Thyroid gland (tissue), 4 donors: ENCODE measurements around the gene FGF21. TPM values are rescaled to one million over a fixed set of nuclear protein-coding genes. Genes with fewer than 3 reads are reported as not detected.

Experiments used
- DNase-seq, 2 donors: peaks; one replicate each; pipeline ENCODE4 v3.0.0-alpha.2; 2019
- H3K27ac ChIP-seq, 3 donors: fragments of 200-600 bp; sonication (generic); 1 replicate in 2 of 3; 2 replicates in 1 of 3; pipeline ENCODE4 v1.5.1; 2016 to 2019; ENCODE audit warnings: mild to moderate bottlenecking in 1 of 3, moderate library complexity in 1 of 3
- H3K27me3 ChIP-seq: fragments of 200-600 bp; sonication (generic); one replicate; pipeline ENCODE4 v1.5.1; 2019
- H3K36me3 ChIP-seq, 2 donors: fragments of 200-600 bp; sonication (generic); one replicate each; pipeline ENCODE4 v1.5.1; 2016 to 2019
- H3K4me1 ChIP-seq, 2 donors: fragments of 200-600 bp; sonication (generic); one replicate each; pipeline ENCODE4 v1.5.1; 2017 to 2019
- H3K4me3 ChIP-seq, 3 donors: fragments of 200-600 bp; sonication (generic); replicated peaks in 1 of 3; 1 replicate in 2 of 3; 2 replicates in 1 of 3; pipeline ENCODE4 v1.5.1; 2016; ENCODE audit warnings: mild to moderate bottlenecking in 1 of 3
- H3K9me3 ChIP-seq: fragments of 200-600 bp; sonication (generic); one replicate; pipeline ENCODE4 v1.5.1; 2017
- POLR2A ChIP-seq, 2 donors: fragments of 450-650 bp; IDR thresholded peaks; one replicate each; pipeline ENCODE4 v1.6.1; 2017; ENCODE audit warnings: antibody characterized with exemption in 2 of 2, mild to moderate bottlenecking in 2 of 2, moderate library complexity in 1 of 2
- WGBS, 2 donors: methylation state at CpG; one replicate each; pipeline ENCODE4 v1.1.5; 2017; 5-methylcytosine and 5-hydroxymethylcytosine counted together
- intact Hi-C: fragments of 100-400 bp; cut with DNase I; formaldehyde crosslinking; loops from one replicate; pipeline ENCODE4 v1.15.1; 2023
- total RNA-seq, 4 donors: library from RNA; depleted of rRNA; stranded (reverse); fragments of >200 nt; gene quantifications; one replicate each; pipeline ENCODE4 v1.2.3, GENCODE V29; 2016
- TF ChIP-seq, protein P1 (sequence below), 6 experiments: fragments of 200-600 bp in 3 of 6; fragments of 450-650 bp in 3 of 6; sonication (generic) in 3 of 6; IDR thresholded peaks; one replicate each; pipeline ENCODE4 v1.5.1; 2016 to 2019; ENCODE audit warnings: antibody characterized with exemption in 6 of 6, mild to moderate bottlenecking in 2 of 6, inconsistent platforms in 1 of 6, moderate library complexity in 1 of 6

The FGF21 gene
- total RNA-seq, 4 donors from 2014 or later = not detected

DNA sequence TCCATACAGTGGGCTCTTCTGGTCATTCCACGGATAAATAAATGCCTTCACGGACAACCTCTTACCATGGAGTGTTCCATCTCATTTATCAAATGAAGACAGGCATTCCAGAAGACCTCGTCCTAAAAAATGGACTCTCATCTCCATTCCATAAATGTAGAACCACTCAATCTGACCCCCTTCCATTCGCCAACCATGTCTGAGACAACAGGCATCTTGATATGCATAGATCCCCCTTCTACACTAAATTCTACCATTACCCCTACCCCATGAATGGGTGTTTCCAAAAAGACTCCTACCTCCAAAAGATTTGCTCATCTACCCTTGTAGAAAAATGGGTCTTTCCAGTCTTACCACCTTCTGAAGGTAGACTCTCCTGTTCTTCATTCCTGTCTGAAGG is 23.9 kb upstream of the FGF21 start:
- no peak overlapping the region for H3K27ac ChIP-seq
- peaks cover 0 to 4% of the 10 kb centered on the region in 2 donors for H3K4me1 ChIP-seq
- TF ChIP-seq POLR2A (IDR thresholded peaks at IDR 0.05) = no peak
- TF ChIP-seq, protein P1, sequence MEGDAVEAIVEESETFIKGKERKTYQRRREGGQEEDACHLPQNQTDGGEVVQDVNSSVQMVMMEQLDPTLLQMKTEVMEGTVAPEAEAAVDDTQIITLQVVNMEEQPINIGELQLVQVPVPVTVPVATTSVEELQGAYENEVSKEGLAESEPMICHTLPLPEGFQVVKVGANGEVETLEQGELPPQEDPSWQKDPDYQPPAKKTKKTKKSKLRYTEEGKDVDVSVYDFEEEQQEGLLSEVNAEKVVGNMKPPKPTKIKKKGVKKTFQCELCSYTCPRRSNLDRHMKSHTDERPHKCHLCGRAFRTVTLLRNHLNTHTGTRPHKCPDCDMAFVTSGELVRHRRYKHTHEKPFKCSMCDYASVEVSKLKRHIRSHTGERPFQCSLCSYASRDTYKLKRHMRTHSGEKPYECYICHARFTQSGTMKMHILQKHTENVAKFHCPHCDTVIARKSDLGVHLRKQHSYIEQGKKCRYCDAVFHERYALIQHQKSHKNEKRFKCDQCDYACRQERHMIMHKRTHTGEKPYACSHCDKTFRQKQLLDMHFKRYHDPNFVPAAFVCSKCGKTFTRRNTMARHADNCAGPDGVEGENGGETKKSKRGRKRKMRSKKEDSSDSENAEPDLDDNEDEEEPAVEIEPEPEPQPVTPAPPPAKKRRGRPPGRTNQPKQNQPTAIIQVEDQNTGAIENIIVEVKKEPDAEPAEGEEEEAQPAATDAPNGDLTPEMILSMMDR (IDR thresholded peaks at IDR 0.05) = no peak
- H3K27me3 ChIP-seq = no peaks in the 10 kb centered on the region
- 91 to 92% methylated on average over 4 of the region's 4 CpGs for WGBS, 2 donors
- H3K4me3 ChIP-seq = no peak overlapping the region
- H3K9me3 ChIP-seq = no peaks in the 10 kb centered on the region
- intact Hi-C loops = no loop called here
- DNase-seq = no peak
- no peaks in the 10 kb centered on the region for H3K36me3 ChIP-seq

DNA sequence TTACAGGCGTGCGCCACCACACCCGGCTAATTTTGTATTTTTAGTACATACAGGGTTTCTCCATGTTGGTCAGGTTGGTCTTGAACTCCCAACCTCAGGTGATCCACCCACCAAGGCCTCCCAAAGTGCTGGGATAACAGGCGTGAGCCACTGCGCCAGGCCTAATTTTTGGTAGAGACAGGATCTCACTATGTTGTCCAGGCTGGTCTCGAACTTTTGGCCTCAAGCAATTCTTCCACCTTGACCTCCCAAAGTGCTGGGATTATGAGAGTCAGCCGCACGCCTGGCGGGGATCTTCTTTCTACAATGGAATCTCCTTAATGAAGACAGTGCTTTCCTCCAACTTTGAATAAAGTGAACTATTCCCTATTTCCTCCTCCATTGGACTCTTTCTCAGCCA is 20.7 kb upstream of the FGF21 start:
- Histone ChIP-seq H3K9me3 (no peaks in the 10 kb centered on the region), H3K4me3 (no peak overlapping the region), H3K27me3 (no peaks in the 10 kb centered on the region), H3K4me1 (peaks cover 5 to 14% of the 10 kb centered on the region in 2 donors), H3K27ac (no peak overlapping the region), H3K36me3 (no peaks in the 10 kb centered on the region)
- TF ChIP-seq, protein P1 (IDR thresholded peaks at IDR 0.05) = no peak
- no peak for TF ChIP-seq POLR2A (IDR thresholded peaks at IDR 0.05)
- 98% methylated on average over 8 to 9 of the region's 9 CpGs for WGBS, 2 donors
- intact Hi-C loops = no loop called here
- no peak for DNase-seq

DNA sequence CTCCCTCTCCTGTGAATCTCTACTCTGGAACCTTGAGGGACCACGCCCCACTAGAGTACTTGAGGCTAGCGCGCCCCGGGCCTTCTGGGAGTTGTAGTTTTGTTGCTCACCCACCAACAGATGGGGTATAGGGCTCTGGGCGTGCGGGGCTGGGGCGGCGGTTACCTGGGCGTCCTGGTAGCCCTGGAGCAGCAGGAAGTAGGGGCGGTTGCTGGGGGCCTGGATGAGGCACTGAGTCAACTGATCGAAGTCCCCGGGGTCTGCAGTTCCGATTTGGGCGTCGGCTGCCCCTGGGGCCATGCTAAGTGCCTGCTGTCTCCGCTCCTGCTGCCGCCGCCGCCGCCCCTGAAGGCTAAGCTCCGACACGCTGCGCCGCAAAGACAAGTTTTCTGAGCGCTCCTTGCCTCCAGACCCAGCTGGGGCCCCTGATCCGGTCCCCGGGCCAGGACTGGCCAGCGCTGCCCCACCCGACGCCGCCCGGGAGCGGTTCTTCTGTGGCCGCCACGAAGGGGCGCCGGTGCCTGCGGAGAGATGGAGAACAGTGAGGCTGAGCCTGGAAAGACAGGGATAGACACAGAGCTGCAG is 20.2 kb upstream of the FGF21 start:
- H3K27me3 ChIP-seq = no peaks in the 10 kb centered on the region
- no peaks in the 10 kb centered on the region for H3K36me3 ChIP-seq
- TF ChIP-seq, protein P1 (IDR thresholded peaks at IDR 0.05) = no peak
- no peak for TF ChIP-seq POLR2A (IDR thresholded peaks at IDR 0.05)
- no peak overlapping the region for H3K27ac ChIP-seq
- intact Hi-C loops = no loop called here
- H3K4me1 ChIP-seq = peaks cover 5 to 15% of the 10 kb centered on the region in 2 donors
- 19 to 37% methylated on average over 12 to 21 of the region's 38 CpGs for WGBS, 2 donors
- DNase-seq = peak; percentile 51 to 53
- H3K4me3 ChIP-seq = no peak overlapping the region
- H3K9me3 ChIP-seq = no peaks in the 10 kb centered on the region

- Histone ChIP-seq H3K27me3 (no peaks in the 10 kb centered on the region), H3K4me1 (peaks cover 5 to 24% of the 10 kb centered on the region in 2 donors), H3K9me3 (no peaks in the 10 kb centered on the region), H3K4me3 (no peak overlapping the region), H3K27ac (no peak overlapping the region), H3K36me3 (no peaks in the 10 kb centered on the region)
- WGBS, 2 donors = 63 to 65% methylated on average over 22 of the region's 22 CpGs
- TF ChIP-seq, protein P1 (IDR thresholded peaks at IDR 0.05) = no peak
- no peak for TF ChIP-seq POLR2A (IDR thresholded peaks at IDR 0.05)
- no peak for DNase-seq
- intact Hi-C loops = no loop called here
These were observed 17.8 kb upstream of the FGF21 start for GRCh38 chr19:48737360-48737998.
